SJSA1 (cell line): ENCODE data around the gene TRIM52. TPM values are rescaled to one million over a fixed set of nuclear protein-coding genes. Genes with fewer than 3 reads are reported as not detected.
A peak's percentile ranks its signal among the peaks of the same experiment; 100 is the strongest.
"Not testable (repeated sequence)": the region's sequence is repeated elsewhere in the genome, so short reads cannot be mapped to it uniquely, and the experiment has no call there.

Experiments used
- DNase-seq, 2 experiments: peaks; one replicate each; pipeline ENCODE4 v3.0.0-alpha.2; 2015 to 2020; ENCODE audit warnings: low spot score in 2 of 2, low read depth in 1 of 2
- H3K27ac ChIP-seq: fragments of 250-450 bp; sonication (Bioruptor Pico); 2 replicates; pipeline ENCODE4 v1.5.1; 2020; ENCODE audit warnings: mild to moderate bottlenecking, moderate library complexity
- H3K27me3 ChIP-seq: fragments of 250-450 bp; sonication (Bioruptor Pico); replicated peaks from 2 replicates; pipeline ENCODE4 v1.5.1; 2020; ENCODE audit warnings: mild to moderate bottlenecking, moderate library complexity
- H3K36me3 ChIP-seq: fragments of 250-450 bp; sonication (Bioruptor Pico); 2 replicates; pipeline ENCODE4 v1.5.1; 2020; ENCODE audit warnings: mild to moderate bottlenecking
- H3K4me1 ChIP-seq: fragments of 250-450 bp; sonication (Bioruptor Pico); replicated peaks from 2 replicates; pipeline ENCODE4 v1.6.1; 2021; ENCODE audit warnings: mild to moderate bottlenecking
- H3K4me3 ChIP-seq: fragments of 250-450 bp; sonication (Bioruptor Pico); 2 replicates; pipeline ENCODE4 v1.5.1; 2020; ENCODE audit warnings: mild to moderate bottlenecking
- H3K9me3 ChIP-seq: fragments of 250-450 bp; sonication (Bioruptor Pico); replicated peaks from 2 replicates; pipeline ENCODE4 v1.5.1; 2020; ENCODE audit warnings: mild to moderate bottlenecking
- total RNA-seq: library from RNA; depleted of rRNA; stranded (reverse); fragments of >200 nt; shearing (Covaris generic); gene quantifications from 2 replicates; pipeline ENCODE4 v1.2.3, GENCODE V29; 2014; rRNA removed

TRIM52 gene
- total RNA-seq, 1 experiment from 2014 or later, result 5.2 TPM

DNA sequence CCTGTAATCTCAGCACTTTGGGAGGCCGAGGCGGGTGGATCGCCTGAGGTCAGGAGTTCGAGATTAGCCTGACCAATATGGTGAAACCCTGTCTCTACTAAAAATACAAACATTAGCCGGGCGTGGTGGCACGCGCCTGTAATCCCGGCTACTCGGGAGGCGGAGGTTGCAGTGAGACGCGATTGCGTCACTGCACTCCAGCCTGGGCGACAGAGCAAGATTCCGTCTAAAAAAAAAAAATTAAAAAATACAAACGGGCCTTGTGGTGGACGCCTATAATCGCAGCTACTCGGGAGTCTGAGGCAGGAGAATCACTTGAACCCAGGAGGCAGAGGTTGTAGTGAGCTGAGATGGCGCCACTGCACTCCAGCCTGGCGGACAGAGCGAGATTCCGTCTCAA, 51.9 kb downstream of the TRIM52 start:
- not testable (repeated sequence) for H3K36me3 ChIP-seq, H3K27ac ChIP-seq, H3K27me3 ChIP-seq, H3K4me3 ChIP-seq, H3K9me3 ChIP-seq, DNase-seq
- H3K4me1 ChIP-seq, result peaks cover 18% of the 10 kb centered on the region

DNA sequence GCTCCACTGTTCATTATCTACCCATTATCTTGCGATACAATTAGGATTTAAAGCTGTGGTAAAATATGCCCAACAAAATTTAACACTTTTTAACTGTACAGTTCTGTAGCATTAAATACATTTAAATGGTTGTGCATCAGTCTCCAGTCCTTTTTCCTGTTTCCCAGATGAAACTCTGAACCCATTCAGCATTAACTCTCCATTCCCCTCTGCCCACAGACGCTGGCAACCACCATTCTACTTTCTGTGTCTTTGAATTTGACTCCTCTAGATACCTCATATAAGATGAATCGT, 53.0 kb downstream of the TRIM52 start:
- H3K4me3 ChIP-seq, result no peak overlapping the region
- H3K4me1 ChIP-seq, result peaks cover 18% of the 10 kb centered on the region
- no peak overlapping the region for H3K27ac ChIP-seq
- H3K9me3 ChIP-seq, result no peaks in the 10 kb centered on the region
- DNase-seq, result no peak
- H3K36me3 ChIP-seq, result no peaks in the 10 kb centered on the region
- no peaks in the 10 kb centered on the region for H3K27me3 ChIP-seq

DNA sequence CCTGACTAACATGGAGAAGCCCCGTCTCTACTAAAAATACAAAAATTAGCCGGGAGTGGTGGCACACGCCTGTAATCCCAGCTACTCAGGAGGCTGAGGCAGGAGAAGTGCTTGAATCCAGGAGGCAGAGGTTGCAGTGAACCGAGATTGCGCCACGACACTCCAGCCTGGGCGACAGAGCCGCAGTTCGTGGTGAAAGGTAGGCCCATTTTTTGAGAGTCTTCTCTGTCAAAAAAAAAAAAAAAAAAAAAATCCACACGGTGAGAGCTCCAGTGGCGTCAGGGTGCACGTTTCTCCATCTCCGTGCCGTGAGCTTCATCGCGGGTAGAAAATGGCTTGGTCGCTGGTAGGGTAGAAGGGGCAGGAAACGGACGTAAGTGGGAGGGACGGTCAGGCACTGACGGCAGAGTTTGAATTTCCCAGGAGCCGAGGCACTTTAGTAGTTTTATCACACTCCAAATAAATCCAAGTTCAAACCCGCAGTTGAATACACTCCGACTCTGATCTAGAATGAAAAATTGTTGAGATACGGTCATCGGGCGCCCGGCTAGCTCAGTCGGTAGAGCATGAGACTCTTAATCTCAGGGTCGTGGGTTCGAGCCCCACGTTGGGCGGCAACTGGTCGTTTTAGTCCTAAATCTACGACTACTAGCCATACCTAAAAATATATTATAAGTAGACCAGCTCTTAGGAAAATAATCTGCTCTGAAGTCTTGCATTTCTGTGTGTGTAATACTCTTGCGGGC, 53.6 kb downstream of the TRIM52 start:
- Histone ChIP-seq H3K36me3 (no peaks in the 10 kb centered on the region), H3K4me1 (peaks cover 18% of the 10 kb centered on the region), H3K27ac (peak overlapping the region; percentile 76), H3K27me3 (no peaks in the 10 kb centered on the region), H3K9me3 (no peaks in the 10 kb centered on the region), H3K4me3 (peak overlapping the region; percentile 43)
- DNase-seq, result peak; percentile 94 to 98

DNA sequence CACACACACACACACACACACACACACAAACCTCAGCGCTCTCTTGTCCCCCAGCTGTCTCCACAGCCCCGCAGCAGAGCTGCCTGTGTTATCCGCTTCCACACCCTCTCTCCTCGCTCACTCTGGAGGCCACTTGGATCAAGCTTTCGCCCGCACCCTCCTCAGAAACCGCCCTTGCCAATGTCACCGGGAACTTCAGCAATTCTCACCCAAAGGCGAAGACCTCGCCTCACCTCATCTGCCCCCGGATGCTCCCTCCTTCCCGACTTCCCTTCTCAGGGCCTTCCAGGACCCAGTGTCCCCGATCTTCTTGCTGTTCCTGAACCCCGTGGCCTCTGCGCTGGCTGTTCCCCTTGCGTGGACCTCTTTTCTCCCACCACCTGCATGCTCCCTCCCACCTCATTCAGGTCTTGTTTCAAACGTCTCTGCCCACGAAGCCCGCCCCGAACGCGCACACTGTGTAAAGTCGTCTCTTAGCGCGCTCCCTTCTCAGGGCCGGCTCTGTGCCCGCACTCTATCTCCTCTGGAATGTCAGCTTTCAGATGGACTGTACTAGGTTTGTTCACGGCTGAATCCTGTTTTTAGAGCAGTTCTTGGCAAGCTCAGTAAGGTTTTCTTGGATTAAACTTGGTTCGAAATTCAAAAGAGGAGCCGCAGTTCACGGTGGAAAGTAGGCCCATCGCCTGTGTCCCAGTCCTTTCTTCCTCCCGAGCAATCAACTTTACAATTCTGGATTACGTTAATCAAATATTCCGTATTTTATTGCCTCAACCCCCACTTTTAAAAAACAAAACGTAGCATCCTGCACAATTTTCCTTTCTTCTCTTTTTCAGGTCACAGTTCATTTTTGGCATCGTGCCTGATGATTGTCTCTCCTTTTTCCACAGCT, 54.9 kb downstream of the TRIM52 start:
- no peaks in the 10 kb centered on the region for H3K27me3 ChIP-seq
- H3K9me3 ChIP-seq, result no peaks in the 10 kb centered on the region
- peak in 1 of 2 experiments; percentile 47 for DNase-seq
- H3K27ac ChIP-seq, result no peak overlapping the region
- H3K4me1 ChIP-seq, result peaks cover 18% of the 10 kb centered on the region
- peak overlapping the region; percentile 63 for H3K4me3 ChIP-seq
- no peaks in the 10 kb centered on the region for H3K36me3 ChIP-seq

Other genes with a start within 250 kb of the TRIM52 start
- gene BTNL9, start 220.9 kb downstream of the TRIM52 start, total RNA-seq, result not detected in 2 replicates
- gene OR2V1, start 130.0 kb downstream of the TRIM52 start, total RNA-seq, result not detected in 2 replicates
- gene OR2V2, start 113.6 kb downstream of the TRIM52 start, total RNA-seq, result not detected in 2 replicates
- 28.0 and 45.2 TPM in 2 replicates for gene TRIM7, start 55.9 kb downstream of the TRIM52 start, total RNA-seq
- 10.6 and 14.0 TPM in 2 replicates for gene TRIM41, start 37.9 kb downstream of the TRIM52 start, total RNA-seq
- 2,705 and 2,892 TPM in 2 replicates for gene RACK1, start 17.2 kb downstream of the TRIM52 start, total RNA-seq
- not detected in 2 replicates for gene OR4F3, start 106.1 kb upstream of the TRIM52 start, total RNA-seq